ENCODE measurements around the gene TENM3.

TENM3 gene

DNA sequence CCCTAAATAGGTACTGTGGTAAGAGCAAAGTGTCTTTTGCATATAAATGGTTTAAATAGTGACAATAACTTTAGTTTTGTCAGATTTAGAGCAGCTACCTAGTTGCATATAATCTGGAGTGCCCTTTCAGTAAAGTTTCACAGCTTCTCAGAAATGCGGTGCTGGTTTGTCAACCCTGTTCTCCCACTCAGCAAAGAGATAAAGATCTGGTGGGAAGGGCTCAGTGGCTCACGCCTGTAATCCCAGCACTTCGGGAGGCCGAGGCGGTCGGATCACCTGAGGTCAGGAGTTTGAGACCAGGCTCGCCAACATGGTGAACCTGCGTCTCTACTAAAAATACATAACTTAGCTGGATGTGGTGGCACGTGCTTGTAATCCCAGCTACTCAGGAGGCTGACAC is 45.6 kb upstream of the TENM3 start (continued):
- TF ChIP-seq ZBTB49 (tag by site-specific recombination; IDR thresholded peaks at IDR 0.05; ENCODE audit: low read depth): no peak

DNA sequence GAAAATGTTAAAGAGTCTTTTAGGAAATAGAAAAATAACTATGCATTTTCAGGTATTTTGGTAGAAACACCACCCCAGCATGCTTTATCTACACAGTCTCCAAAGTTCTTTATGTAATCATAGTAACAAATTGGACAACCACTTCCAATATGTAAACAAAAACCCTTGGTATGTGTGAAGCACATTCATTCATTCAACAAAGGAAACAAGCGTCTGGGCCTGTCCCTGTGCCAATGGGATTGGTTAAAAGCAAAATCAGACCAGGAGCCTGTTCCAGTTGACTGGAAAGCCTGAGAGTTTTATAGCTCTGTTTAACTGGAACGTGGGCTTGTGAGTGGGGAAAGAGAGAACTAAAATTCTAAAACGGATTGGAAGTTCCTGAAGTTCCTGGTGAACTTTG is 41.3 kb upstream of the TENM3 start:
- Histone ChIP-seq H3K27ac (ENCODE audit: extremely low read depth, low read depth, low read length) (no peak overlapping the region), H3K4me3 (ENCODE audit: low read depth, low read length) (no peak overlapping the region), H3K4me1 (ENCODE audit: control insufficient read depth, insufficient read depth, low read length) (peaks cover under 1% of the 10 kb centered on the region; the same call in 1 of the 2 replicates), H3K36me3 (ENCODE audit: control insufficient read depth in 2 of 2, insufficient read depth in 1 of 2, low read length in 2 of 2) (no peaks in the 10 kb centered on the region), H3K9me3 (ENCODE audit: control insufficient read depth, insufficient read depth, low read depth, low read length) (no peaks in the 10 kb centered on the region)
- ChIA-PET CTCF (no interaction called here), POLR2A (no interaction called here)
- TF ChIP-seq ZNF561 (tag by site-specific recombination; IDR thresholded peaks at IDR 0.05; ENCODE audit: borderline replicate concordance) (no peak), ZNF701 (tag by site-specific recombination; IDR thresholded peaks at IDR 0.05) (no peak), OSR2 (tag by site-specific recombination; IDR thresholded peaks at IDR 0.05) (no peak), ZNF791 (tag by site-specific recombination; IDR thresholded peaks at IDR 0.05) (no peak), ZNF624 (tag by site-specific recombination; IDR thresholded peaks at IDR 0.05) (no peak), KLF1 (tag by site-specific recombination; IDR thresholded peaks at IDR 0.05) (no peak), ZNF677 (tag by site-specific recombination; IDR thresholded peaks at IDR 0.05) (no peak), BCL11B (tag by site-specific recombination; IDR thresholded peaks at IDR 0.05; ENCODE audit: low read depth) (no peak), PBX3 (CRISPR knock-in tag; IDR thresholded peaks at IDR 0.05) (no peak)
- TF ChIP-seq, protein P1, sequence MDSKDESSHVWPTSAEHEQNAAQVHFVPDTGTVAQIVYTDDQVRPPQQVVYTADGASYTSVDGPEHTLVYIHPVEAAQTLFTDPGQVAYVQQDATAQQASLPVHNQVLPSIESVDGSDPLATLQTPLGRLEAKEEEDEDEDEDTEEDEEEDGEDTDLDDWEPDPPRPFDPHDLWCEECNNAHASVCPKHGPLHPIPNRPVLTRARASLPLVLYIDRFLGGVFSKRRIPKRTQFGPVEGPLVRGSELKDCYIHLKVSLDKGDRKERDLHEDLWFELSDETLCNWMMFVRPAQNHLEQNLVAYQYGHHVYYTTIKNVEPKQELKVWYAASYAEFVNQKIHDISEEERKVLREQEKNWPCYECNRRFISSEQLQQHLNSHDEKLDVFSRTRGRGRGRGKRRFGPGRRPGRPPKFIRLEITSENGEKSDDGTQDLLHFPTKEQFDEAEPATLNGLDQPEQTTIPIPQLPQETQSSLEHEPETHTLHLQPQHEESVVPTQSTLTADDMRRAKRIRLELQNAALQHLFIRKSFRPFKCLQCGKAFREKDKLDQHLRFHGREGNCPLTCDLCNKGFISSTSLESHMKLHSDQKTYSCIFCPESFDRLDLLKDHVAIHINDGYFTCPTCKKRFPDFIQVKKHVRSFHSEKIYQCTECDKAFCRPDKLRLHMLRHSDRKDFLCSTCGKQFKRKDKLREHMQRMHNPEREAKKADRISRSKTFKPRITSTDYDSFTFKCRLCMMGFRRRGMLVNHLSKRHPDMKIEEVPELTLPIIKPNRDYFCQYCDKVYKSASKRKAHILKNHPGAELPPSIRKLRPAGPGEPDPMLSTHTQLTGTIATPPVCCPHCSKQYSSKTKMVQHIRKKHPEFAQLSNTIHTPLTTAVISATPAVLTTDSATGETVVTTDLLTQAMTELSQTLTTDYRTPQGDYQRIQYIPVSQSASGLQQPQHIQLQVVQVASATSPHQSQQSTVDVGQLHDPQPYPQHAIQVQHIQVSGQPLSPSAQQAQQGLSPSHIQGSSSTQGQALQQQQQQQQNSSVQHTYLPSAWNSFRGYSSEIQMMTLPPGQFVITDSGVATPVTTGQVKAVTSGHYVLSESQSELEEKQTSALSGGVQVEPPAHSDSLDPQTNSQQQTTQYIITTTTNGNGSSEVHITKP (tag by site-specific recombination; IDR thresholded peaks at IDR 0.05): no peak
- TF ChIP-seq, protein P2, sequence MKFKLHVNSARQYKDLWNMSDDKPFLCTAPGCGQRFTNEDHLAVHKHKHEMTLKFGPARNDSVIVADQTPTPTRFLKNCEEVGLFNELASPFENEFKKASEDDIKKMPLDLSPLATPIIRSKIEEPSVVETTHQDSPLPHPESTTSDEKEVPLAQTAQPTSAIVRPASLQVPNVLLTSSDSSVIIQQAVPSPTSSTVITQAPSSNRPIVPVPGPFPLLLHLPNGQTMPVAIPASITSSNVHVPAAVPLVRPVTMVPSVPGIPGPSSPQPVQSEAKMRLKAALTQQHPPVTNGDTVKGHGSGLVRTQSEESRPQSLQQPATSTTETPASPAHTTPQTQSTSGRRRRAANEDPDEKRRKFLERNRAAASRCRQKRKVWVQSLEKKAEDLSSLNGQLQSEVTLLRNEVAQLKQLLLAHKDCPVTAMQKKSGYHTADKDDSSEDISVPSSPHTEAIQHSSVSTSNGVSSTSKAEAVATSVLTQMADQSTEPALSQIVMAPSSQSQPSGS (tag by site-specific recombination; IDR thresholded peaks at IDR 0.05; ENCODE audit: low read depth): no peak
- TF ChIP-seq, protein P3, sequence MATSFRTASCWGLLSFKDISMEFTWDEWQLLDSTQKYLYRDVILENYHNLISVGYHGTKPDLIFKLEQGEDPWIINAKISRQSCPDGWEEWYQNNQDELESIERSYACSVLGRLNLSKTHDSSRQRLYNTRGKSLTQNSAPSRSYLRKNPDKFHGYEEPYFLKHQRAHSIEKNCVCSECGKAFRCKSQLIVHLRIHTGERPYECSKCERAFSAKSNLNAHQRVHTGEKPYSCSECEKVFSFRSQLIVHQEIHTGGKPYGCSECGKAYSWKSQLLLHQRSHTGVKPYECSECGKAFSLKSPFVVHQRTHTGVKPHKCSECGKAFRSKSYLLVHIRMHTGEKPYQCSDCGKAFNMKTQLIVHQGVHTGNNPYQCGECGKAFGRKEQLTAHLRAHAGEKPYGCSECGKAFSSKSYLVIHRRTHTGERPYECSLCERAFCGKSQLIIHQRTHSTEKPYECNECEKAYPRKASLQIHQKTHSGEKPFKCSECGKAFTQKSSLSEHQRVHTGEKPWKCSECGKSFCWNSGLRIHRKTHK (tag by site-specific recombination; IDR thresholded peaks at IDR 0.05): no peak

GRCh38 chr4:182202650-182203049 is 40.6 kb upstream of the TENM3 start:
- ChIA-PET CTCF (no interaction called here), POLR2A (no interaction called here)
- Histone ChIP-seq H3K4me3 (ENCODE audit: low read depth, low read length) (no peak overlapping the region), H3K36me3 (ENCODE audit: control insufficient read depth in 2 of 2, insufficient read depth in 1 of 2, low read length in 2 of 2) (no peaks in the 10 kb centered on the region), H3K9me3 (ENCODE audit: control insufficient read depth, insufficient read depth, low read depth, low read length) (no peaks in the 10 kb centered on the region), H3K4me1 (ENCODE audit: control insufficient read depth, insufficient read depth, low read length) (peaks cover 4% of the 10 kb centered on the region; the same call in 1 of the 2 replicates), H3K27ac (ENCODE audit: extremely low read depth, low read depth, low read length) (no peak overlapping the region)
- TF ChIP-seq, protein P4, sequence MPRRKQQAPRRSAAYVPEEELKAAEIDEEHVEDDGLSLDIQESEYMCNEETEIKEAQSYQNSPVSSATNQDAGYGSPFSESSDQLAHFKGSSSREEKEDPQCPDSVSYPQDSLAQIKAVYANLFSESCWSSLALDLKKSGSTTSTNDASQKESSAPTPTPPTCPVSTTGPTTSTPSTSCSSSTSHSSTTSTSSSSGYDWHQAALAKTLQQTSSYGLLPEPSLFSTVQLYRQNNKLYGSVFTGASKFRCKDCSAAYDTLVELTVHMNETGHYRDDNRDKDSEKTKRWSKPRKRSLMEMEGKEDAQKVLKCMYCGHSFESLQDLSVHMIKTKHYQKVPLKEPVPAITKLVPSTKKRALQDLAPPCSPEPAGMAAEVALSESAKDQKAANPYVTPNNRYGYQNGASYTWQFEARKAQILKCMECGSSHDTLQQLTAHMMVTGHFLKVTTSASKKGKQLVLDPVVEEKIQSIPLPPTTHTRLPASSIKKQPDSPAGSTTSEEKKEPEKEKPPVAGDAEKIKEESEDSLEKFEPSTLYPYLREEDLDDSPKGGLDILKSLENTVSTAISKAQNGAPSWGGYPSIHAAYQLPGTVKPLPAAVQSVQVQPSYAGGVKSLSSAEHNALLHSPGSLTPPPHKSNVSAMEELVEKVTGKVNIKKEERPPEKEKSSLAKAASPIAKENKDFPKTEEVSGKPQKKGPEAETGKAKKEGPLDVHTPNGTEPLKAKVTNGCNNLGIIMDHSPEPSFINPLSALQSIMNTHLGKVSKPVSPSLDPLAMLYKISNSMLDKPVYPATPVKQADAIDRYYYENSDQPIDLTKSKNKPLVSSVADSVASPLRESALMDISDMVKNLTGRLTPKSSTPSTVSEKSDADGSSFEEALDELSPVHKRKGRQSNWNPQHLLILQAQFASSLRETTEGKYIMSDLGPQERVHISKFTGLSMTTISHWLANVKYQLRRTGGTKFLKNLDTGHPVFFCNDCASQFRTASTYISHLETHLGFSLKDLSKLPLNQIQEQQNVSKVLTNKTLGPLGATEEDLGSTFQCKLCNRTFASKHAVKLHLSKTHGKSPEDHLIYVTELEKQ (tag by site-specific recombination; IDR thresholded peaks at IDR 0.05; ENCODE audit: borderline replicate concordance): no peak
- no peak for TF ChIP-seq ZFP37 (tag by site-specific recombination; IDR thresholded peaks at IDR 0.05)
- TF ChIP-seq ZNF335 (tag by site-specific recombination; conservative IDR thresholded peaks at IDR 0.05): no peak
- no peak for TF ChIP-seq ZNF146 (tag by site-specific recombination; IDR thresholded peaks at IDR 0.05)
- TF ChIP-seq ZNF175 (tag by site-specific recombination; IDR thresholded peaks at IDR 0.05): no peak
